Measurements from ENCODE around the gene SLC25A33. TPM values are rescaled to one million over a fixed set of nuclear protein-coding genes. Genes with fewer than 3 reads are reported as not detected.

Gene SLC25A33
- polyA plus RNA-seq, 1 donor from 2014 or later: 19.1 TPM

DNA sequence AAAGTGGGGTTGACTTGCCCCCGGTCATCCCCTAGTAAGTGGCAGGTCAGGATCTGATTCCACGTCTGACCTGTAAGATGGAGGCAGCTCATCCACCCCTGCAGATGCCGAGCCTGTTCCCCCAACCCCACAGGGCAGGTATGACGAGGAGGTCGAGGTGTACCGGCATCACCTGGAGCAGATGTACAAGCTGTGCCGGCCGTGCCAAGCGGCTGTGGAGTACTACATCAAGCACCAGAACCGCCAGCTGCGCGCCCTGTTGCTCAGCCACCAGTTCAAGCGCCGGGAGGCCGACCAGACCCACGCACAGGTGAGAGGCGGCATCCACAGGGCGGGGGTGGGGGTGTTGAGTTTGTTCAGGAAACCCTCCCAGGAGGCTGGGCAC, 59.0 kb downstream of the SLC25A33 start:
- no peaks in the 10 kb centered on the region for H4K20me1 ChIP-seq (ENCODE audit: insufficient read depth)
- H2AFZ ChIP-seq (ENCODE audit: low read depth, low read length): no peak overlapping the region
- no peaks in the 10 kb centered on the region for H3K36me3 ChIP-seq (ENCODE audit: insufficient read depth, low read length)
- H3K79me2 ChIP-seq (replicated peaks; ENCODE audit: insufficient read depth, low read length): peaks cover 18% of the 10 kb centered on the region
- H3F3A ChIP-seq (ENCODE audit: insufficient read depth, low read length, poor library complexity, severe bottlenecking): no peaks in the 10 kb centered on the region
- no peak overlapping the region for H3K4me3 ChIP-seq (ENCODE audit: low read length)
- no peak overlapping the region for H3K27ac ChIP-seq (ENCODE audit: low read length)
- no peak overlapping the region for H3K9ac ChIP-seq (ENCODE audit: low read length)
- H3K9me3 ChIP-seq (ENCODE audit: low read length): no peaks in the 10 kb centered on the region
- H3K27me3 ChIP-seq (ENCODE audit: insufficient read depth, low read depth, low read length): no peaks in the 10 kb centered on the region
- TF ChIP-seq, protein P1, sequence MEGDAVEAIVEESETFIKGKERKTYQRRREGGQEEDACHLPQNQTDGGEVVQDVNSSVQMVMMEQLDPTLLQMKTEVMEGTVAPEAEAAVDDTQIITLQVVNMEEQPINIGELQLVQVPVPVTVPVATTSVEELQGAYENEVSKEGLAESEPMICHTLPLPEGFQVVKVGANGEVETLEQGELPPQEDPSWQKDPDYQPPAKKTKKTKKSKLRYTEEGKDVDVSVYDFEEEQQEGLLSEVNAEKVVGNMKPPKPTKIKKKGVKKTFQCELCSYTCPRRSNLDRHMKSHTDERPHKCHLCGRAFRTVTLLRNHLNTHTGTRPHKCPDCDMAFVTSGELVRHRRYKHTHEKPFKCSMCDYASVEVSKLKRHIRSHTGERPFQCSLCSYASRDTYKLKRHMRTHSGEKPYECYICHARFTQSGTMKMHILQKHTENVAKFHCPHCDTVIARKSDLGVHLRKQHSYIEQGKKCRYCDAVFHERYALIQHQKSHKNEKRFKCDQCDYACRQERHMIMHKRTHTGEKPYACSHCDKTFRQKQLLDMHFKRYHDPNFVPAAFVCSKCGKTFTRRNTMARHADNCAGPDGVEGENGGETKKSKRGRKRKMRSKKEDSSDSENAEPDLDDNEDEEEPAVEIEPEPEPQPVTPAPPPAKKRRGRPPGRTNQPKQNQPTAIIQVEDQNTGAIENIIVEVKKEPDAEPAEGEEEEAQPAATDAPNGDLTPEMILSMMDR (IDR thresholded peaks at IDR 0.05; ENCODE audit: poor library complexity, severe bottlenecking): no peak
- no peak for TF ChIP-seq SMC3 (conservative IDR thresholded peaks at IDR 0.05; ENCODE audit: poor library complexity)
- no peaks in the 10 kb centered on the region for H3K9me2 ChIP-seq (ENCODE audit: insufficient read depth, low read length)
- H3K4me2 ChIP-seq (ENCODE audit: low read length): no peak overlapping the region

- Histone ChIP-seq H2AFZ (ENCODE audit: low read depth, low read length) (no peak overlapping the region), H3K9me3 (ENCODE audit: low read length) (no peaks in the 10 kb centered on the region), H3F3A (ENCODE audit: insufficient read depth, low read length, poor library complexity, severe bottlenecking) (no peaks in the 10 kb centered on the region), H3K9me2 (ENCODE audit: insufficient read depth, low read length) (no peaks in the 10 kb centered on the region), H3K4me3 (ENCODE audit: low read length) (no peak overlapping the region), H4K20me1 (ENCODE audit: insufficient read depth) (no peaks in the 10 kb centered on the region), H3K27me3 (ENCODE audit: insufficient read depth, low read depth, low read length) (no peaks in the 10 kb centered on the region), H3K9ac (ENCODE audit: low read length) (no peak overlapping the region), H3K4me2 (ENCODE audit: low read length) (no peak overlapping the region), H3K36me3 (ENCODE audit: insufficient read depth, low read length) (no peaks in the 10 kb centered on the region), H3K27ac (ENCODE audit: low read length) (no peak overlapping the region), H3K79me2 (replicated peaks; ENCODE audit: insufficient read depth, low read length) (peaks cover 5% of the 10 kb centered on the region)
- TF ChIP-seq SMC3 (conservative IDR thresholded peaks at IDR 0.05; ENCODE audit: poor library complexity): no peak
- TF ChIP-seq RAD21 (conservative IDR thresholded peaks at IDR 0.05): no peak
- TF ChIP-seq MXI1 (conservative IDR thresholded peaks at IDR 0.05; ENCODE audit: poor library complexity, severe bottlenecking): no peak
- no peak for TF ChIP-seq EZH2 (IDR thresholded peaks at IDR 0.05; ENCODE audit: borderline replicate concordance, insufficient read depth, low read length, poor library complexity, severe bottlenecking)
- TF ChIP-seq POLR2AphosphoS5 (IDR thresholded peaks at IDR 0.05): no peak
- TF ChIP-seq TAF1 (IDR thresholded peaks at IDR 0.05; ENCODE audit: low read depth): no peak
- no peak for TF ChIP-seq EP300 (conservative IDR thresholded peaks at IDR 0.05; ENCODE audit: poor library complexity, severe bottlenecking)
- TF ChIP-seq, protein P1 (IDR thresholded peaks at IDR 0.05; ENCODE audit: poor library complexity, severe bottlenecking): no peak
- no peak for TF ChIP-seq REST (IDR thresholded peaks at IDR 0.05; ENCODE audit: borderline replicate concordance)
Measured at GRCh38 chr1:9599741-9600140, 60.5 kb downstream of the SLC25A33 start.

Data from neural cell (in vitro differentiated cells).